IPS DF 4.7 (cell line): ENCODE measurements around the gene ATP2C2.
"Not testable (repeated sequence)": the region's sequence is repeated elsewhere in the genome, so short reads cannot be mapped to it uniquely, and the experiment has no call there.

Source experiments
- DNase-seq: peaks from one replicate; pipeline ENCODE4 v3.0.0-alpha.2; 2013; ENCODE audit warnings: low spot score; ENCODE audit errors: extremely low read depth

The ATP2C2 gene

GRCh38 chr16:84448444-84448843, 80.1 kb downstream of the ATP2C2 start:
- no peak for DNase-seq

GRCh38 chr16:84449156-84450140, 81.1 kb downstream of the ATP2C2 start:
- no peak for DNase-seq

DNA sequence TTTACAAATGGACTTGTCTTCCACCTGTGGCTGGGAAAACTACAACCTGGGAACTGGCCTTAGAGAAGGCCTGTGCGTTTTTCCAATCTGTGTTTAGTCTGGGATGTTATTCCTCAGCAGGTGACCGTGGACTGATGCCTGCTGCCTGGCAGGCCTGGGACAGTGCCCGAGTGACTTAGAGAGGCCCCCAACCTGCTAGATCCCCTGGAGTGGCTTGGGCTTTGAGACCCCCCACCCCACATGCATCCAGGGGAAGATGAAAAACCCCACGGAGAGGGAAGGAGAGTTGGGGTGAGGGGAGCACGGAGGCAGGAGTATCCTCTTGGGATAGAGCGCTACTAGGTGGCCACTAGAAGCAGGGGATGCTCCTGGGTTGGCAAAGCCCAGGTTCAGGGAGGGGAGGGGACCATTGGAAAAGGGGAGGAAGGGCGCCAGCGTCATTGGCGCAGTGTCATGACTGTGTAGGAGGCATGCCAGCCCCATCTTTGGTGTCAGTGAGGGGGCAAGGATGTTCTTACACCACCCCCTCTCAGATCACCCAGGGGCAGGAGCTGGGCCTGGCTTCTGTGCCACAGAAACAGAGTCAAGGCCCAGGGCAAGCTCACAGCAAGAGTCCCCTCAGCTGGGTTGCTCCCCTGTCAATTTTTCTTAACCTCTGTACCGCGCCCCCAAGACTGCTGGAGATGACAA, 82.0 kb downstream of the ATP2C2 start:
- DNase-seq, result no peak

GRCh38 chr16:84451010-84451676, 82.8 kb downstream of the ATP2C2 start:
- DNase-seq, result not testable (repeated sequence)

- DNase-seq, result no peak
Measured at GRCh38 chr16:84451781-84452180, 83.4 kb downstream of the ATP2C2 start.

- no peak for DNase-seq
Measured at GRCh38 chr16:84453061-84453752, 84.9 kb downstream of the ATP2C2 start.

DNA sequence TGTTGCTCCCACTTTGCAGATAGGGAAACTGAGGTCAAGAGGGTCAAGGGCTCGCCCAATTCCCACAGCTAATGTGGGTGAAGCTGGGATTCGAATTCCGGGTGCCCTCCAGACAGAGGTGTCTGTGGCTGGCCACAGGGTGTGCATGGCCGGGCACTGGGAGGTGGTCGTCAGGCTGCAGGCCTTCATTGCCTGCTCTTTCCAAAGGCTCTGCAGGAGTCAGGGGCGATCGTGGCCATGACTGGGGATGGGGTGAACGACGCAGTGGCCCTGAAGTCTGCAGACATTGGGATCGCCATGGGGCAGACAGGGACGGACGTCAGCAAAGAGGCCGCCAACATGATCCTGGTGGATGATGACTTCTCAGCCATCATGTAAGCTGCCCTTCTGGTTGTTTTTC, 86.3 kb downstream of the ATP2C2 start:
- no peak for DNase-seq

DNA sequence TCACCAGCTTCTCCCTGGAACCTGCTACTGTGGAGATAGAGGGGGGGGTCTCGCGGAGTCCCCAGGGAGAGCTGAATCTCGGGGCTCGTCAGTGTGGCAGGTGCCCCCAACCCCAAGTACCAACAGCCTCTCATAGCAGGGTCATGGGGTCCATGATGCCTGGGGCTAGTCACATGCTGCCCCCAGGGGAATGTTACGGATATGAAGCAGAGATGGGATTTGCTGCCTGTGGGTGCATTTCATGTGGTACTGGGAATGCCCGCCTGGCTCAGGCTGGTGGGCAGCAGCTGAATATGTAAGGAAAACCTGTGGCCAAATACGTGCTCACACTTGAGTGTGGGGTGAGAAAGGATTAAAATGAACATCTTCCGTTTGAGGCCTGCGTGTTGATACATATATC, 86.7 kb downstream of the ATP2C2 start:
- DNase-seq, result no peak

DNA sequence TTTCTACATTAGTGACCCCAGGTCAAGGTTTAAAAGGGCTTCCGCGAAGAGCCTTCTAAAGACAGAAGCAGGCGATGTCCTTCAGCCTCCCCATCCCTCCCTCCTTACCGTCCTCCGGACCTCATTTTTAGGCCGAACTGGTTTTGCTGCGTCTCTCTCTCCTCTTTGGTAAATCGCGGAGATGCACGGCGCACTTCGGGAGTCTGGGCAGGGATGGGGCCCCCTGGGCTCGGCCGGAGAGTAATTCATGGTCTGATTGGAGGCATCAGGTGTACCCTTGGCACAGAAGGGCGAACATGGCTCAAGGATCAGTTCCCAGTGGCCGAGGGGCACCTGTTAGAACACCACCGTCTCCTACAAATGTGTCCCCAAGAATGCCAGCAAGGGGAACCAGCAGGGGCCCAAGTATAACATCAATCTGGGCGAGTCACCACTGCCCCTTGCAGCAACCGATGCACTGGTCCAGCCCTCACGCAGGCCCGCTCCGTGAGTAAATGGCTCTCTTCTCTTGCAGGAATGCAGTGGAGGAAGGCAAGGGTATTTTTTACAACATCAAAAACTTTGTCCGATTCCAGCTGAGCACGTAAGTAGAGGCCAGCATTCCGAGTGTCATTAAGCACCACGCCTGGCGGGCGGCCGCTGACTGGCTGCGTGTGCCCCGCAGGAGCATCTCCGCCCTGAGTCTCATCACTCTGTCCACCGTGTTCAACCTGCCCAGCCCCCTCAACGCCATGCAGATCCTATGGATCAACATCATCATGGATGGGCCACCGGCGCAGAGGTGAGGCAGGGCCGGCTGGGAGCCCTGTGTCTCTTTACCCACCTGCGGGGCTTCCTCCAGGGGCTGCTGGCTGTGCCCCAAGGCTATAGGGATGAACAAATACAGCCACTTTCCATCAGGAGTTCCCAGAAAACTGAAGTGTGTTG, 90.5 kb downstream of the ATP2C2 start:
- DNase-seq, result no peak

GRCh38 chr16:84459533-84459894, 91.2 kb downstream of the ATP2C2 start:
- no peak for DNase-seq

DNA sequence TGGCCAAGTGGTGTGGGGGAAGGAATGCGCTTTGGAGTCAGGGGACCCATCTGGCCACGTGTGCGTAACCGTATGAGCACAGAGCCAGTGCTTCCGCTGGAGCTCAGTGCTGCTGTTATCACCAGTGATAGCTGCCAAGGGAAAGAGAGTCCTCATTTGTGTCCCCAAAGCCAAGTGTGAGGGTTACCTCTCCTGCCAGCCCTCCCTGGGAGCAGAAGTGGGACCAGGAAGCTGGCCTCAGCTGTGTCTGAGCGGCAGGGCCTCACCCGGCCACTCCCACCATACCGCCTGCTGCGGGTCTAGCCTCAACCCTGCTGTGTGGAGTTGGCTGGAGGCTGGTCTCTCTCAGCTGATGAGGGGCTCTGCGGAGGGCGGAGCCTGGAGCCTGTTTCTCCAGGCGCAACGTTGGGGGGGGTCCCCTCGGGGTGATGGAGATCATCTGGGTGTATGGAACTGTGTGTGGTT, 91.6 kb downstream of the ATP2C2 start:
- no peak for DNase-seq

GRCh38 chr16:84460406-84461028, 92.2 kb downstream of the ATP2C2 start:
- no peak for DNase-seq

DNA sequence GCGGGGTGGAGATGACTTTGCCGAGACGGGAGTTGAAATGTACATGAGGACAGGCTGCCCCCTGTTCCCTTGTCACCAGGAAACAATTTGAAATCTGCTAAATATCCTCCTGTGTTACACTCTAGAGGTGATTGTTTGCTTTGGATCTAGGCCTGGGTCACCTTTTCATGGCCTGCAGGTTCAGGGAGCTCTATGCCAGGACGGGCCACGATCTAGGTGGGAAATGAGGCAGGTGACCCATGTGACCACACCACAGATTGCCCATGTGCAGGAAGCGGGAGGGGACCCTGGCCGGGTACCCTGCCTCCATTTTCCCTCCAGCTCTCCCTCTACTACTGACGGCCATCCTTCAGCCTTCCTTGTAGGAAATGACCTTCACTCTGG, 92.7 kb downstream of the ATP2C2 start:
- DNase-seq, result no peak

- no peak for DNase-seq
Measured at GRCh38 chr16:84461413-84462295, 93.3 kb downstream of the ATP2C2 start.

DNA sequence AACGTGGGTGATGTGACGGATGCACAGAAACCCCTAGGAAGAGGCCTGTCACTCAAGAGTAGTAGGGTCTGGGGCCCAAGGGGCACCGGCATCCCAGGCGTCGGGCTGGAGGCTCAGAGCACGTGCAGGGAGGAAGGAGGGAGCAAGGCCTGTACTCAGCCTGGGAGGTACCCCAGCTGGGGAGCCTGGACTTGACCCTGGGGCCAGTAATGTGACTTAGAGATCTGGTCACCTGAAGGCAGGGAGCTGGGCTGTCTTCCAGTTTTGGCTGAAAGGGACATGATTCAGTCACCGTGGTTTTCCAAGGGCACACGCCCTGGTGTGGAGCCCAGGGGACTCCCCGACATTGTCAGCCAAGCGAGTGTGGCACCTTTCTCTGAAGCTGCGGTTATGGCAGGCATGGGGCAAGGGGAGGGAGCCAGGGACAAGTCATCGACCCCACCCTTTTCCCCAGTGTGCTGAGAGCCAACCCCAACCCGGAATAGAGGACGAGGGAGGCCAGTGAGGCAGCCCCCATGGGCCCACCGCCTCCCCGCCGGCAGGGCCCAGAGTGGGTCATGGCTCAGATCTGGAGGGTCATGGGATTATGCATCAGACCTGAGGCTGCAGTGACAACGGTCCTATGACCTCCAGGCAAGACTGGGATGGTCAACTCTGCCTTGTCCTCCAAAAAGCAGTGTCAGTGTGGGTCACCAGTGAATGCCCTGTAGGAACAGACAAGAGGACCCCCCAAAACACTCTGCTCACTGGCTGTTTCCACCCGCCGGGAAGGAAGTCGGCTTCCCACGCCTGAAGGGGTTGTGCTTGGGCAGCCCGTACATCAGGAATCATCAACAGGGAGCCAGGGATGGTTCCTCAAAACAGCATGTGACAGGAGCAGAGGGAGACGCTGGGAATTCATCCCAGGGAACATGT, 94.2 kb downstream of the ATP2C2 start:
- no peak for DNase-seq

GRCh38 chr16:84463221-84463620, 94.9 kb downstream of the ATP2C2 start:
- DNase-seq, result no peak

DNA sequence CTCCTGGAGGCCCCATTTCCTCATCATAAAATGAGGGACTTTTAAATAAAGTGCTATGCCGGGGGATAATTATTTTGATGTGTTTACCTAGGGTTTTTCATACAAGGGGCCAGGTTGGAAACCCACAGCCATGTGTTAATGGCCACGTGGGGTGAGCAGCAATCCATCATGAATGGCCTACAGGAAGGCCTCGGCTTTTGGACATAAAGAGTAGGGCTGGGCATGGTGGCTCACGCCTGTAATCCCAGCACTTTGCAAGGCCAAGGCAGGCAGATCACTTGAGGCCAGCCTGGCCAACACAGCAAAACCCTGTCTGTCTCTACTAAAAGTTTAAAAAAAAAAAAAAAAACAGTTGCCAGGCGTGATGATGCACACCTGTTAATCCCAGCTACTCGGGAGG, 95.8 kb downstream of the ATP2C2 start:
- DNase-seq, result no peak

DNA sequence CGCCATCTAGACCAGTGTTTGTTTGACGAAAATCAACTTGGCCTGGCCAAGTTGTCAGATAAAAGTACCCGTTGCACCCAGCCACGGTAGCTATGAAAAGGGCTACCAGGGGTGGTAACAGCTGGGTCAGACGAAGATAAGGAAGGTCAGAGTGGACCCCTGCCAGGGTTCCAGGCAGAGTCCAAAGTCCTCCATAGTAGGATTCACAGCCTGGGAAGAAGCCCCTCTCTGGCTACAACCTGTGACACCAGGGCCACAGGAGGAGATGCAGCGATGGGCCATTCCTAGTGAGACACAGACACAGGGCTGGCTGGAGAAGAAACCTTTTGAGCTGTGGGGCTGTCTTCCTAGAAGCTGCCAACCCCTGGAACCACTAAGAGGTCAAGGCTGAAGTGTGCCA, 96.8 kb downstream of the ATP2C2 start:
- no peak for DNase-seq
